ENCODE measurements around the gene SNRPA. TPM values are rescaled to one million over a fixed set of nuclear protein-coding genes. Genes with fewer than 3 reads are reported as not detected.

Gene SNRPA
- total and polyA plus RNA-seq, 2 experiments from 2014 or later = 25.1 to 86.9 TPM

- H3K36me3 ChIP-seq (replicated peaks; ENCODE audit: insufficient read depth, low read depth) = no peaks in the 10 kb centered on the region
- peak overlapping the region; percentile 76 for H3K27ac ChIP-seq
- no peak for DNase-seq (ENCODE audit: low spot score)
- TF ChIP-seq EZH2 (IDR thresholded peaks at IDR 0.05; ENCODE audit: borderline replicate concordance) (no peak), EZH2phosphoT487 (IDR thresholded peaks at IDR 0.05; ENCODE audit: low read depth, severe bottlenecking, unreplicated experiment) (no peak), CTCF (IDR thresholded peaks at IDR 0.05; ENCODE audit: poor library complexity) (no peak)
- no peaks in the 10 kb centered on the region for H3K9me3 ChIP-seq (ENCODE audit: low read depth)
- no peak overlapping the region for H2AFZ ChIP-seq
- peaks cover 63% of the 10 kb centered on the region for H3K4me1 ChIP-seq (ENCODE audit: insufficient read depth)
- no peaks in the 10 kb centered on the region for H3K9me2 ChIP-seq (replicated peaks; ENCODE audit: insufficient read depth)
- H3K27me3 ChIP-seq = no peaks in the 10 kb centered on the region
- 74% methylated on average over 9 of the region's 9 CpGs for WGBS (ENCODE audit: low lambda C conversion rate, missing lambda C conversion rate)
- peaks cover 82% of the 10 kb centered on the region for H3K79me2 ChIP-seq
- peak overlapping the region; percentile 98 for H3K4me2 ChIP-seq
- H3K4me3 ChIP-seq = no peak overlapping the region
- H4K20me1 ChIP-seq (ENCODE audit: insufficient read depth, poor library complexity, severe bottlenecking) = peaks cover 70% of the 10 kb centered on the region
Measured at GRCh38 chr19:40803170-40803856, 52.3 kb downstream of the SNRPA start.

GRCh38 chr19:40803857-40804782 lies 53.1 kb downstream of the SNRPA start:
- H3K36me3 ChIP-seq (replicated peaks; ENCODE audit: insufficient read depth, low read depth) = no peaks in the 10 kb centered on the region
- no peaks in the 10 kb centered on the region for H3K27me3 ChIP-seq
- 83% methylated on average over 6 of the region's 6 CpGs for WGBS (ENCODE audit: low lambda C conversion rate, missing lambda C conversion rate)
- H3K27ac ChIP-seq = peak overlapping the region; percentile 76
- no peaks in the 10 kb centered on the region for H3K9me2 ChIP-seq (replicated peaks; ENCODE audit: insufficient read depth)
- H3K4me2 ChIP-seq = peak overlapping the region; percentile 98
- no peak for DNase-seq (ENCODE audit: low spot score)
- H2AFZ ChIP-seq = no peak overlapping the region
- H3K4me1 ChIP-seq (ENCODE audit: insufficient read depth) = peaks cover 63% of the 10 kb centered on the region
- no peak overlapping the region for H3K4me3 ChIP-seq
- H3K79me2 ChIP-seq = peaks cover 83% of the 10 kb centered on the region
- peaks cover 70% of the 10 kb centered on the region for H4K20me1 ChIP-seq (ENCODE audit: insufficient read depth, poor library complexity, severe bottlenecking)
- H3K9me3 ChIP-seq (ENCODE audit: low read depth) = no peaks in the 10 kb centered on the region
- TF ChIP-seq EZH2 (IDR thresholded peaks at IDR 0.05; ENCODE audit: borderline replicate concordance) = no peak
- no peak for TF ChIP-seq EZH2phosphoT487 (IDR thresholded peaks at IDR 0.05; ENCODE audit: low read depth, severe bottlenecking, unreplicated experiment)
- TF ChIP-seq CTCF (IDR thresholded peaks at IDR 0.05; ENCODE audit: poor library complexity) = no peak

GRCh38 chr19:40804783-40805242 lies 53.8 kb downstream of the SNRPA start:
- H4K20me1 ChIP-seq (ENCODE audit: insufficient read depth, poor library complexity, severe bottlenecking) = peaks cover 70% of the 10 kb centered on the region
- H3K27me3 ChIP-seq = no peaks in the 10 kb centered on the region
- H3K4me1 ChIP-seq (ENCODE audit: insufficient read depth) = peaks cover 63% of the 10 kb centered on the region
- no peak for DNase-seq (ENCODE audit: low spot score)
- H3K4me3 ChIP-seq = no peak overlapping the region
- peak overlapping the region; percentile 98 for H3K4me2 ChIP-seq
- H3K9me3 ChIP-seq (ENCODE audit: low read depth) = no peaks in the 10 kb centered on the region
- H3K9me2 ChIP-seq (replicated peaks; ENCODE audit: insufficient read depth) = no peaks in the 10 kb centered on the region
- no peak for TF ChIP-seq CTCF (IDR thresholded peaks at IDR 0.05; ENCODE audit: poor library complexity)
- TF ChIP-seq EZH2phosphoT487 (IDR thresholded peaks at IDR 0.05; ENCODE audit: low read depth, severe bottlenecking, unreplicated experiment) = no peak
- no peak for TF ChIP-seq EZH2 (IDR thresholded peaks at IDR 0.05; ENCODE audit: borderline replicate concordance)
- H3K27ac ChIP-seq = peak overlapping the region; percentile 76
- H2AFZ ChIP-seq = no peak overlapping the region
- 85% methylated on average over 7 of the region's 7 CpGs for WGBS (ENCODE audit: low lambda C conversion rate, missing lambda C conversion rate)
- H3K79me2 ChIP-seq = peaks cover 80% of the 10 kb centered on the region
- H3K36me3 ChIP-seq (replicated peaks; ENCODE audit: insufficient read depth, low read depth) = no peaks in the 10 kb centered on the region
